ENCODE measurements around the gene CGNL1.
A peak's percentile ranks its signal among the peaks of the same experiment; 100 is the strongest.

Gene CGNL1

DNA sequence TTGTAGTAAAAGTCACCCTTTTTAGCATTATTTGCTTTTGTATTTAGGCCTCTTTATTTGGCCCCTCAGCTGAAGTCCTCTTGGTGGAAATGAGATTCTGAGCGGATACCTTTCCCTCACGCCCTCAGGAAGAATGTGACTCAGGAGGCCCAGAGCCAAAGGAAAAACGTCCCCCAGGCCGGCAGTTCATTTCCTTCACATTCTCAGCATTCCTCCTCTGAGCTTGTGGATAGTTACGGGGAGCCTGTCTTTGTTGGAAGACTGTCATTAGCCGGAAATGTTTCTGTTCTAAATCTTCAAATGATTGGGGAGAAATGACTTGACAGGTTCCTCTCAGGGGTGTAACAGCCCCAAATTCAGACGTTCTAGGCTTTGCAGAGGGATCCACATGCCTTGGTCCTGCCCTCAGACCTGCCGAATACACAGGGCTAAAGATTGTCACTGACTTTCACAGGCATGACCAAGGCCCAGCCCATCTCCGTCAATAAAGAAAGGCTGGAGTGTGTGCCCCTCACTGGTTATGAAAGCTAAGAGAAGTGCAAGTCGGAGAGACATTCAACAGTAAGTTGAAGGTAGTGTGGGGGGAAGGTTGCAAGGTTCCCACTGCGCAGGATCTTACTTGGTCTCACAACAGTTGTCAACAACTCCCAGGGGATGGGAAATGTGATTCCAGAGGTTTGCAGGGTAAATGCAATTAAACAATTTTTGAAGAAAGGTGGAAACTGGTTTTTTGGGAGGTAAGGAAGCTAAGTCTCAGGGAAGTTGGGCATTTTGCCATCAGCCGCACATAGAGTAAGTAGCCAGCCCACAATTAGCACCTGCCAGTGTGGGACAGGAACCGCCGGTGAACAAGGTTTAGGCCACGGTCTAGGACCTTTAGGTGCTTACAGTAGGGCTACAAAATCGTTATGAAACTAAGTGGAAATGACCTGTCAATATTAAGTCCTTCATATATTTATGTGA is 175.7 kb downstream of the CGNL1 start:
- DNase-seq (ENCODE audit: low spot score in 2 of 2): no peak
- Mint-ChIP-seq H3K36me3 (no peaks in the 10 kb centered on the region), H3K27ac (no peak overlapping the region), H3K4me3 (no peak overlapping the region), H3K9me3 (no peaks in the 10 kb centered on the region), H3K4me1 (no peaks in the 10 kb centered on the region)
- no peak for ATAC-seq

DNA sequence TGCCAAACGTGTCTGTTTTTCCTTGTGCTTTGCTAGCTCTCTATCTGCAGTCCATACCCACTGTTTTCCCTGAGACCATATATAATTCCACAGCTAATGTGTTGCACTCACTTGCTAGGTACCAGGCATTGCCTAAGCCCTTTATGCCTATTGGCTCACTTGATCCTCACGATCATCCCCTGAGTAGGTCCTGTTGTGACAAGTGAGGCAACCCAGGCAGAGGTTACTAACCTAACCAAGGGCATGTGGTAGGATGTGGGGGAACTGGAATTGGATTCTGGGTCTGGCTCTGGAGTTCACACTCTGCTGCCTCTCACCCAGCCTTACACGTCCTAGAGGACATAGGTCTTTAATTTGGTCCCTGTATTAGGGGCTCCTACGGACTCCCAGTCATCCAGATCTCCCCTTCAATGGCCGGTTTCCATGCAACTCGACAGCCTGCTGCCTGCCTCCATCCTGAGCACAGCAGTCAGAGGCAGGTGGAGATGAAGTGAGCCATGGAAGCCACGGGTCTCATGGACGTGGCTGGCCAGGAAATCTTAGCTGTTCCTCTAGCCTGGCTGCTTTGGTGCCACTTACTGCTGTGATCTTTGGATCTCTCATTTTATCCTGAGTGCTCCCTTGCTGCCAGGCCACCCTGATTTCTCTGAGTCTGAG is 176.5 kb downstream of the CGNL1 start:
- DNase-seq (ENCODE audit: low spot score in 2 of 2) (no peak), ATAC-seq (no peak)
- Mint-ChIP-seq H3K4me3 (no peak overlapping the region), H3K9me3 (no peaks in the 10 kb centered on the region), H3K36me3 (no peaks in the 10 kb centered on the region), H3K27ac (no peak overlapping the region), H3K4me1 (no peaks in the 10 kb centered on the region)

GRCh38 chr15:57553526-57553925 is 177.2 kb downstream of the CGNL1 start:
- no peaks in the 10 kb centered on the region for H3K9me3 Mint-ChIP-seq
- H3K4me3 Mint-ChIP-seq: no peak overlapping the region
- H3K27ac Mint-ChIP-seq: no peak overlapping the region
- ATAC-seq (no peak), DNase-seq (ENCODE audit: low spot score in 2 of 2) (no peak)
- no peaks in the 10 kb centered on the region for H3K36me3 Mint-ChIP-seq
- H3K4me1 Mint-ChIP-seq: no peaks in the 10 kb centered on the region

- no peaks in the 10 kb centered on the region for H3K36me3 Mint-ChIP-seq
- peak; percentile 9 for ATAC-seq
Observed at GRCh38 chr15:57554063-57554811, 177.9 kb downstream of the CGNL1 start.

DNA sequence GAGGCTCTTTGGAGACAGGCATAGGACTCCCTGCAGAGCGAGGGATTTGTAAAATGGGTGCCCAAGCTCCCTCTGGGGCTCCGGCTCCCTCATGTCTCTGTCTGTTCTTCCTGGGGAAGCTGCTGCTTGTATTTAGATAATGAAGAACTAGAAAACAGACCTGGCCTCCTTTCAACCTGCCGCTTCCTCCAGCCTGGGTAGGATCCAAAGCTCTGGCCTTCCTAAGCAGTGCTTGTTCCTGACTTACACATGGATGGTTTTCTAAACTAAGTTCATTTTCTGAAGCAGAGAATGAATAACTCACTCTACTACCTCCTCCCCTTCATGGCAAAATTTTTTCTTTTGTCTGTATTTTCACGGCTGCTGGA is 178.5 kb downstream of the CGNL1 start:
- Mint-ChIP-seq H3K4me3 (no peak overlapping the region), H3K9me3 (peaks cover 4% of the 10 kb centered on the region), H3K4me1 (no peaks in the 10 kb centered on the region), H3K36me3 (no peaks in the 10 kb centered on the region), H3K27ac (no peak overlapping the region)
- DNase-seq (ENCODE audit: low spot score in 2 of 2): no peak
- no peak for ATAC-seq

More at GRCh38 chr15:57554063-57554811, 177.9 kb downstream of the CGNL1 start:
- H3K4me1 Mint-ChIP-seq: no peaks in the 10 kb centered on the region
- no peak overlapping the region for H3K4me3 Mint-ChIP-seq
- peaks cover 3% of the 10 kb centered on the region for H3K9me3 Mint-ChIP-seq
- DNase-seq (ENCODE audit: low spot score in 2 of 2): no peak
- no peak overlapping the region for H3K27ac Mint-ChIP-seq

DNA sequence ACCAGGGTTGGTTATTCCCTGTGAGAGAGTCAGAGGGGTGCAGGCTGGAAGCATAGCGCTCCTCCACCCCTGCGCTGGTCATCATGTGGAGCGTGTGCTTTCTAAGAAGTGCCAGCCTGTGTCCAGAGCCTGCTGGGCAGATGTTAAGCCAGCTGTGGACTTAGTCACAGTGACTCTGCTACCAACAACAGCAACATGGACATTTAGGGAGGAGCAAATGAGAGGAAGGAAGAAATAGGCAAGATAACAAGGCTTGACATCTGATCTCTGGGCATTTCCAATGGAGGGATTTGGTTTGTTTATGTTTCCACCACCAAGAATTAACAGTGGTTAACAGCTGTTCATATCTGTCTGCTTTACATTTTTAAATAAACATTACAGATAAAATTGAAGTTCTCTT is 179.0 kb downstream of the CGNL1 start:
- Mint-ChIP-seq H3K4me3 (no peak overlapping the region), H3K27ac (no peak overlapping the region), H3K9me3 (peaks cover 4% of the 10 kb centered on the region), H3K4me1 (no peaks in the 10 kb centered on the region), H3K36me3 (no peaks in the 10 kb centered on the region)
- DNase-seq (ENCODE audit: low spot score in 2 of 2): no peak
- no peak for ATAC-seq

GRCh38 chr15:57556040-57556439 is 179.7 kb downstream of the CGNL1 start:
- Mint-ChIP-seq H3K4me1 (peaks cover under 1% of the 10 kb centered on the region), H3K27ac (no peak overlapping the region), H3K9me3 (peaks cover 4% of the 10 kb centered on the region), H3K4me3 (no peak overlapping the region), H3K36me3 (peaks cover under 1% of the 10 kb centered on the region)
- DNase-seq (ENCODE audit: low spot score in 2 of 2) (no peak), ATAC-seq (no peak)

DNA sequence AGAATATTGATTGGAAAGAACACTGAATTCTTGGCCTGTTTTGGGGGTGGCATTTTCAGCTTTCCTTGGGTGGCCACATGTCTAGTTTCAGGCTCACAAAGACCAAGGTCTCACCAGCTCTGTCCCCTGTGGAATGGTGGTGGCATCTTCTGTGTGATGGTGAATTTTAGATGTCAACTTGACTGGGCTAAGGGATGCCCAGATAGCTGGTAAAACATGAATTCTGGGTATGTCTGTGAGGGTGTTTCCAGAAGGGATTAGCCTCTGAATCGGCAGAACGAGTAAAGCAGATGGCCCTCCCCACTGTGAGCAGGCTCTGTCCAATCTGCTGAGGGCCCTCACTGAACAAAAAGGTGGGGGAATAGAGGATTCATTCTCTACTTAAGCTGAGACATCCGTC is 181.0 kb downstream of the CGNL1 start:
- Mint-ChIP-seq H3K36me3 (peaks cover 8% of the 10 kb centered on the region), H3K9me3 (peaks cover 4% of the 10 kb centered on the region), H3K27ac (no peak overlapping the region), H3K4me3 (no peak overlapping the region), H3K4me1 (peaks cover 10% of the 10 kb centered on the region)
- no peak for ATAC-seq
- no peak for DNase-seq (ENCODE audit: low spot score in 2 of 2)

DNA sequence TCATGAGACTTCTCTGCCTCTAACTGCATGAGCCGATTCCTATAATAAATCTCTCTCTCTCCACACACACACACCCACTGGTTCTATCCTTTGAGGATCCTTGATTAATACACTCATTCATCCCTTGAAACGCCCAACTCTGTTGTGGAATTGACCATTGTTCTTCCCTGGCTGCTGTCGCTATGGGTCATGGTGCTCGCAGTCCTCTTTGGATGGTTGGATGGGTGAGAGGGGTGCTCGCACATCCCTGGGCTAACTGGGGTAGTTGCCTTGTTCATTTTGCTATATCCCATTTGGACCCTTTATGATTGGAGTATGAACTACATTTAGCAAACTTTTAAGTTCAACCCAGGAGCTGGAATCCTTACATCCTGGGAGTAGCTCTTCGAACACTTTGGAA is 181.5 kb downstream of the CGNL1 start:
- no peak for ATAC-seq
- Mint-ChIP-seq H3K27ac (no peak overlapping the region), H3K36me3 (peaks cover 8% of the 10 kb centered on the region), H3K4me3 (no peak overlapping the region), H3K4me1 (peaks cover 15% of the 10 kb centered on the region), H3K9me3 (peaks cover 4% of the 10 kb centered on the region)
- no peak for DNase-seq (ENCODE audit: low spot score in 2 of 2)

DNA sequence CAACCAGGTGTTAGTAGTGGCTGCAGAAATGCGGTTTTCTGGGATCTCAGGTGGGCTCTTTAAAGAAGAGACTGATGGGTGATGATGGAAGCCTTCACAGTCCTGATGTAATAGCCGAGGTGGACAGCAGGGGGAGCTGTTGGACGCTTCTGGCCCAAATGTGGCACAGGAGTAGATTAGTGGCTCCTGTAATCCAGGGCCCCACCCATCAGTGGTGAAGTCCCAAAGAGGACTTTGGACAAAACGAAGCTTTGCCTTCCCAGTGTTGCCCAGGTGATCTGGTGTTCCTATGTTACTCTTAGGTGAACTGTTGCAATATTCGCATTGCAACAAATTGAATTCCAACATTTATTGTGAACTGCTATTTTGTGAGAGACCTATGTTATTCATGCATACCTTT is 183.6 kb downstream of the CGNL1 start:
- Mint-ChIP-seq H3K9me3 (peaks cover 4% of the 10 kb centered on the region), H3K27ac (no peak overlapping the region), H3K4me3 (no peak overlapping the region), H3K36me3 (peaks cover 8% of the 10 kb centered on the region), H3K4me1 (peaks cover 22% of the 10 kb centered on the region)
- DNase-seq (ENCODE audit: low spot score in 2 of 2): peak; percentile 66 to 86
- no peak for ATAC-seq

DNA sequence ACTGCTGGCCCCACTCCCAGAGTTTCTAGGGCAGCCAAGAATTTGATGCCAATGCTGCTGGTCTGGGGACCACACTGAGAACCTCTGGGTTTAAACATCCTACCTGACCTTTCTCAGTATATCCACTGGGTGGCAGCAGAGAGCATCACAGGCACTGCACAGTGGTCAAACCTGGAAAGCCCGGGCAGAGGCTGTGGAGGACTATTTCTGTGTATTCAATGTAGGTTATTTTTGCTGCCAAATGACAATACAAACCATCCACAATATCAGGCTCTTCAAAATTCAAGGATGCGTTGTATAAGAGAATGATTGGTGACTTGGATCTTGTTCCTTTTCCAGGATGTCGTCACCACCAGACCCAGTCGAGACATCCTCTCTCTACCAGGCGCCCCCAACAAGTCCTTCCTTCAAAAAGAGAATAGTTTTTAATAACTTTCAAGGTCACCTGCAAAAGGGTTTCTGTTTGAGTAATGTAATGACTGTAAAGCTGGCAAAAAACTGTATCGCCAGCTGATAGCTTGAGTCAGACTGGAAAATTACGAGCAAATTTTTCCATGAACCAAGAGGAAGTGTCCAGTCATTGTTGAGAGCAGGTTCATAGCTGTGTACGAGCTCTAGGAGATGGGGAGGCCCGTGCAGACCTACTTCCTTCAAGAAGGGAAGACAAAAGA is 184.9 kb downstream of the CGNL1 start:
- Mint-ChIP-seq H3K27ac (peak overlapping the region; percentile 83), H3K9me3 (peaks cover 4% of the 10 kb centered on the region), H3K36me3 (peaks cover 8% of the 10 kb centered on the region), H3K4me1 (peaks cover 29% of the 10 kb centered on the region), H3K4me3 (peak overlapping the region; percentile 39)
- peak; percentile 84 for ATAC-seq
- peak; percentile 49 to 76 for DNase-seq (ENCODE audit: low spot score in 2 of 2)

GRCh38 chr15:57562196-57562769 is 186.0 kb downstream of the CGNL1 start:
- Mint-ChIP-seq H3K4me3 (no peak overlapping the region), H3K9me3 (peaks cover 4% of the 10 kb centered on the region), H3K4me1 (peaks cover 29% of the 10 kb centered on the region), H3K27ac (peak overlapping the region; percentile 58), H3K36me3 (peaks cover 8% of the 10 kb centered on the region)
- ATAC-seq (no peak), DNase-seq (ENCODE audit: low spot score in 2 of 2) (no peak)

GRCh38 chr15:57563416-57563815 is 187.1 kb downstream of the CGNL1 start:
- DNase-seq (ENCODE audit: low spot score in 2 of 2) (no peak), ATAC-seq (no peak)
- Mint-ChIP-seq H3K27ac (no peak overlapping the region), H3K4me3 (no peak overlapping the region), H3K36me3 (peaks cover 8% of the 10 kb centered on the region), H3K4me1 (peaks cover 29% of the 10 kb centered on the region), H3K9me3 (peaks cover 4% of the 10 kb centered on the region)

- Mint-ChIP-seq H3K36me3 (peaks cover 8% of the 10 kb centered on the region), H3K4me1 (peaks cover 29% of the 10 kb centered on the region), H3K27ac (no peak overlapping the region), H3K4me3 (no peak overlapping the region), H3K9me3 (no peaks in the 10 kb centered on the region)
- peak; percentile 20 for ATAC-seq
- DNase-seq (ENCODE audit: low spot score in 2 of 2): no peak
Observed at GRCh38 chr15:57565311-57565710, 189.0 kb downstream of the CGNL1 start.

DNA sequence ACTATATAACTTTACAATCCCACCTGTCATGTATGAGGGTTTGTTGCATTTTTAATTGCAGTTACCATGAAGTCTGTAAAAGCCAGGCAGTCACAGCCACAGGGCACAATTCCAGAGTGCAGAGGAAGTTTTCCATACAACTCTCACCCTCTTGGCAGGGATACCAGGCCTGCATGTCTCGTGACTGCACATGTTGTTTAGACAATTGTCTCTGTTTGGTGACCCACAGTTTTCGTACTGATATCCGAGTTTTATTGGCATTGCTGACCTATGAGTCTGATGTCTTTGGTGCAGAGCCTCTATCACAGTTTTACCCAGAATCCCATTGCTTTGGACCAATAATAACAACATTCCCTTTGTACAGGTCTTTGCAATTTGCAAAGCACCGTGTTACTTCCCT is 190.5 kb downstream of the CGNL1 start:
- no peak for DNase-seq (ENCODE audit: low spot score in 2 of 2)
- H3K9me3 Mint-ChIP-seq: no peaks in the 10 kb centered on the region
- H3K4me1 Mint-ChIP-seq: peaks cover 21% of the 10 kb centered on the region
- H3K36me3 Mint-ChIP-seq: no peaks in the 10 kb centered on the region
- H3K4me3 Mint-ChIP-seq: no peak overlapping the region
- no peak for ATAC-seq
- H3K27ac Mint-ChIP-seq: no peak overlapping the region
